Calu3 (cell line): Measurements from ENCODE around the gene RPRD1A. TPM values are rescaled to one million over a fixed set of nuclear protein-coding genes. Genes with fewer than 3 reads are reported as not detected.

Experiments
- BruUV-seq: library from RNA; stranded (reverse); fragments of 400-500 nt; replicated peaks from 2 replicates; lab custom pipeline; 2021; lab: Mats Ljungman, UMichigan
- CTCF ChIA-PET: fragments of 300-600 bp; sonication (Branson Sonifier 250); formaldehyde crosslinking; loops from one replicate; lab custom pipeline; 2022; ENCODE audit warnings: antibody characterized with exemption; lab: Charles Lee
- DNase-seq: peaks from one replicate; pipeline ENCODE4 v3.0.0; 2022
- H3K27ac Mint-ChIP-seq: one replicate; pipeline ENCODE4 v1.8.0; 2022; ENCODE audit warnings: mixed read lengths; ENCODE audit not compliant: unreplicated experiment
- H3K27me3 Mint-ChIP-seq: one replicate; pipeline ENCODE4 v1.8.0; 2022; ENCODE audit warnings: mixed read lengths; ENCODE audit not compliant: unreplicated experiment
- H3K36me3 Mint-ChIP-seq: one replicate; pipeline ENCODE4 v1.8.0; 2022; ENCODE audit warnings: mild to moderate bottlenecking, moderate library complexity, mixed read lengths; ENCODE audit not compliant: insufficient read depth, unreplicated experiment
- H3K4me1 Mint-ChIP-seq: one replicate; pipeline ENCODE4 v1.8.0; 2022; ENCODE audit warnings: mild to moderate bottlenecking, low read depth, mixed read lengths; ENCODE audit not compliant: unreplicated experiment
- H3K4me3 Mint-ChIP-seq: one replicate; pipeline ENCODE4 v1.8.0; 2022; ENCODE audit warnings: mild to moderate bottlenecking, low read depth, moderate library complexity, mixed read lengths; ENCODE audit not compliant: unreplicated experiment
- H3K9me3 Mint-ChIP-seq: one replicate; pipeline ENCODE4 v1.8.0; 2022; ENCODE audit warnings: low read depth, mixed read lengths; ENCODE audit not compliant: unreplicated experiment
- CTCF ChIP-seq: fragments of 200-600 bp; IDR thresholded peaks from one replicate; pipeline ENCODE4 v1.8.0; 2022; ENCODE audit warnings: antibody characterized with exemption; ENCODE audit not compliant: unreplicated experiment
- intact Hi-C: fragments of 100-400 bp; cut with micrococcal nuclease; formaldehyde crosslinking; loops from one replicate; pipeline ENCODE4 v1.10.0; 2022; ENCODE audit not compliant: unreplicated experiment
- total RNA-seq: library from RNA; stranded (reverse); gene quantifications from 2 replicates; pipeline ENCODE4 v1.2.3, GENCODE V29; 2022

Gene RPRD1A
- total RNA-seq, 1 experiment from 2014 or later = 68.8 TPM

DNA sequence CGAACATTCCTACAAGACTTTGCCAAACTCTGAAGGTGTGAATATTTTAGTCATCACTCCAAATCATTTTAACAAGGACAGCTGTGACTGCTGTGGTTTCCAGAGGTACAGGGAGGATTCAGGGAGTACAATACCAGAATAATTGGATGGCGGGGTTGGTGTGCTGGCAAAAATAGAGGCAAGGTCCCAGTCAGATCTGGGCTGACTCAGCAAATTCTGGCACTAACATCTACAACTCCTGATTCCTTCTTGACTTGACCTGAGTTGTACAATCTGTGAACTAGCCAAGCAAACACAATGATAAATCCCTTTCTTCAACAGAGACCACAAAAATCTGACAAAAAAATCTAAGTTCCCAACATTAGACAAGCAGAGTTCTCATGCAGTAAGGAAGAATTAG lies 54.5 kb downstream of the RPRD1A start:
- BruUV-seq = no TSS peak
- H3K4me1 Mint-ChIP-seq = no peaks in the 10 kb centered on the region
- no peak for TF ChIP-seq CTCF
- intact Hi-C loops = no loop called here
- H3K4me3 Mint-ChIP-seq = no peak overlapping the region
- no peaks in the 10 kb centered on the region for H3K9me3 Mint-ChIP-seq
- no peak overlapping the region for H3K27ac Mint-ChIP-seq
- DNase-seq = no peak
- CTCF ChIA-PET = no interaction called here
- no peaks in the 10 kb centered on the region for H3K27me3 Mint-ChIP-seq
- H3K36me3 Mint-ChIP-seq = peaks cover 5% of the 10 kb centered on the region

DNA sequence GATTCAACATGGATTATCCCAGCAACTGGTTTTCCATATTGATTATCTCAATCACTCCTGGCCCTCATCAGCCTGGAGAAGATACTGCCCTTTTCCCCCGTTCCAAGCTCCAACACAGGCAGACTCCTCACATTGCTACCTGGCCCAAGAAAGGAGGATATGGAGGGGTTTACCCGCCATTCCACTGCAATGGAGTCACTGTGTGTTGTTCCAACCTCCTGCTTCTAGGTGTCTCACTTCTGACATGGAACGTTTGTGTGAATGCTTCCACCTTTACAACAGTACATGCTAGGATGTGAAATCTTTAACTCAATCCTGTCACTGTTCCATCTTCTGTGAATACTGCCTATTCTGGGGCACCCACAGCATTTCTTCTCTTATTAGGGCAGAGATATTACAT lies 58.1 kb downstream of the RPRD1A start:
- BruUV-seq = no TSS peak
- CTCF ChIA-PET = no interaction called here

GRCh38 chr18:36006997-36007396 lies 60.4 kb downstream of the RPRD1A start:
- no peak for TF ChIP-seq CTCF
- H3K4me1 Mint-ChIP-seq = no peaks in the 10 kb centered on the region
- no peaks in the 10 kb centered on the region for H3K27me3 Mint-ChIP-seq
- intact Hi-C loops = no loop called here
- no peak overlapping the region for H3K27ac Mint-ChIP-seq
- peaks cover 5% of the 10 kb centered on the region for H3K36me3 Mint-ChIP-seq
- DNase-seq = no peak
- CTCF ChIA-PET = no interaction called here
- no peak overlapping the region for H3K4me3 Mint-ChIP-seq
- no peaks in the 10 kb centered on the region for H3K9me3 Mint-ChIP-seq
- BruUV-seq = no TSS peak

More for the DNA sequence above, 58.1 kb downstream of the RPRD1A start:
- Mint-ChIP-seq H3K9me3 (no peaks in the 10 kb centered on the region), H3K36me3 (peaks cover 5% of the 10 kb centered on the region), H3K27ac (no peak overlapping the region), H3K4me3 (no peak overlapping the region), H3K27me3 (no peaks in the 10 kb centered on the region), H3K4me1 (no peaks in the 10 kb centered on the region)
- no peak for TF ChIP-seq CTCF
- no peak for DNase-seq
- intact Hi-C loops = no loop called here

- Mint-ChIP-seq H3K4me3 (no peak overlapping the region), H3K27ac (no peak overlapping the region), H3K4me1 (no peaks in the 10 kb centered on the region), H3K27me3 (no peaks in the 10 kb centered on the region), H3K36me3 (no peaks in the 10 kb centered on the region), H3K9me3 (peaks cover 2% of the 10 kb centered on the region)
- intact Hi-C loops = no loop called here
- no peak for DNase-seq
- CTCF ChIA-PET = no interaction called here
- no TSS peak for BruUV-seq
- TF ChIP-seq CTCF = no peak
These were observed 67.4 kb downstream of the RPRD1A start for GRCh38 chr18:35999925-36000324.

DNA sequence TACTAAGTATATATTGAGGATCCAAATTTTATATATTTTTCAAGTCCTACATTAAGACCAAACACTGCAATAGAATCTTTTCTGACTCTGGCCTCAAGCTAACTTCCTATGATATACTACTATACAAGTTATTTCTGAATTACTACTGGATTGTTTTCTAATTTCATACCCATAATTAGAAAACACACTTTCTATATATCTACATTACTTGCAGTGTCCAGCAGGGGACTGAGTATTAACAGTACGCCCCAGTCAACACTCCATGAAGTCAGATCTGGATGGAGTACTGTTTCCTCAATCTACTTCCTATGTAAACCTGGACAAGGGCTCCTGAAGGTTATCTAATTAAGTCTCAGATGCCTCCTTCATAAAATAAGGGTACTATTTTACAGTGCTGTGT lies 68.4 kb downstream of the RPRD1A start:
- no peak overlapping the region for H3K4me3 Mint-ChIP-seq
- peak overlapping the region; percentile 16 for H3K27ac Mint-ChIP-seq
- intact Hi-C loops = no loop called here
- no peaks in the 10 kb centered on the region for H3K4me1 Mint-ChIP-seq
- peak; percentile 37 for TF ChIP-seq CTCF
- no peaks in the 10 kb centered on the region for H3K36me3 Mint-ChIP-seq
- H3K27me3 Mint-ChIP-seq = no peaks in the 10 kb centered on the region
- CTCF ChIA-PET = no interaction called here
- H3K9me3 Mint-ChIP-seq = peaks cover 2% of the 10 kb centered on the region
- DNase-seq = no peak
- no TSS peak for BruUV-seq
